Mucosa of descending colon (tissue), 3 donors: ENCODE measurements around the gene CD72. TPM values are rescaled to one million over a fixed set of nuclear protein-coding genes. Genes with fewer than 3 reads are reported as not detected.

Experiments used
- ATAC-seq: fragments of 200-7000 bp; cut with Tn5 transposase; one replicate; pipeline ENCODE4 v1.9.1; 2020; ENCODE audit warnings: mild to moderate bottlenecking, moderate library complexity
- DNase-seq, 3 donors: peaks; one replicate each; pipeline ENCODE4 v3.0.0-alpha.2; 2020
- H3K36me3 ChIP-seq: fragments of 200-600 bp; one replicate; pipeline ENCODE4 v1.8.0; 2021; ENCODE audit warnings: low read depth, mild to moderate bottlenecking
- H3K4me1 ChIP-seq: fragments of 200-600 bp; one replicate; pipeline ENCODE4 v1.8.0; 2021; ENCODE audit warnings: low read depth, mild to moderate bottlenecking
- H3K4me3 ChIP-seq: fragments of 200-600 bp; one replicate; pipeline ENCODE4 v1.8.0; 2021; ENCODE audit warnings: mild to moderate bottlenecking
- H3K9me3 ChIP-seq: fragments of 200-600 bp; one replicate; pipeline ENCODE4 v1.8.0; 2021; ENCODE audit warnings: mild to moderate bottlenecking
- intact Hi-C, 2 donors: fragments of 100-400 bp; cut with DNase I in 1 of 2; cut with micrococcal nuclease in 1 of 2; formaldehyde crosslinking; loops; one replicate each; pipeline versions ENCODE4 v1.11.0 to v1.11.1; 2022; cut with DNase I, micrococcal nuclease
- total RNA-seq, 3 donors: library from RNA; stranded (reverse); fragmentation: NEBNext Ultra II Directional in 2 of 3; extraction: Animal tissue kit (Norgen Biotek cat#: 25700) in 2 of 3; gene quantifications; one replicate each; pipeline versions ENCODE4 v1.2.1 to v1.2.4, GENCODE V29; 2021 to 2023
- TF ChIP-seq, protein P1 (sequence below): fragments of 200-600 bp; IDR thresholded peaks from one replicate; pipeline ENCODE4 v1.8.0; 2022; ENCODE audit warnings: antibody characterized with exemption, mild to moderate bottlenecking
- donor health status: DM: no; HTN: no; CAD: no; lungs with moderate emphysema.
- donor health status: DM: no; HTN: no; CAD: no.
- donor health status: DM: no; HTN: yes; CAD: no.

The CD72 gene
- total RNA-seq, 3 donors from 2014 or later = 1.6 to 3.0 (median 1.6) TPM

DNA sequence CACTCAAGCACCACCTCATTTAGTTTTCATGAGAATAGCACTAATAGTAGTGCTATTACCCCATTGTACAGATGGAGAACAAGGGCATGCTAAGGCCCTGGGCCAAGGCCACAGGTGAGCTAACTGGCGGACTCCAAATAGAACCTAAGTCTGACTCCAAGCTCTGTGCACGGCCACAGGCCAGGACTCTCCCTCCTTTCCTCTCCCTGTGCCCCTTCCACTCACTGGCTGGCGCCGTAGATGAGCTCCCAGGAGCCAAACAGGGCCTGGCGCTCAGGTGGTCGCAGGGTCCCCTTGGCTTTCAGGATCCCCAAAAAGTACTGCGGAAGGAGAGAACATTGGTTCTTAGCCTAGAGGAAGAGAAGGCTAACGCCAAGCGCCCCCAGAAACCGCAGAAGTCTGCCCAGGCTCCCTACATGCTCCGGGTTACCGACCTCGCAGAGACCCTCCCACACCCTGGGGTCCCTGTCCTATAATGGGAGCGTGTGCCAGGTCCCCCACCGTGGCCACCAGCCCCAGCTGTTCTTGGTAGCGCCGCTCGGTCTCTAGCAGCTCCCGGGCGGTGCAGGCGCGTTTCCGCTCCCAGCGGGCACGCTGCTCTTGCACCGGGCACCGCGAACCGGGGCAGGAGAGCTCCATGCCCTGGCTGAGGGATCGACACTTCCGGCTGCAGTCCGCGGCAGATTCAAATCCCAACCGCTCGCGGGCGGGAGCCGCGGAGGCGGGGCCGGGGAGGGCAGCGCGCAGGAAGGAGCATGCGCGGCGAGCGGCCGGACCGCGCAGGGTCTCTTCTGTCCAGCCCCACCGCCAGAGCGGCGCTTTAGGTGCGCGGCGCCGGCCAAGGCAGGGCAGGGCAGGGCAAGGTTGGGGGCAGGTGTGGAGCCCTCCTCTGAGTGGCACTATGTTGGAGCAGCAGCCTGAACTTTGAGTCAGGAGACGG lies 46.6 kb upstream of the CD72 start, which contains the start of gene ARHGEF39:
Gene ARHGEF39 (minus strand): TSS at position 665 of the 940 bp plus-strand sequence. CDS start 26 bp downstream, at position 639.
- intact Hi-C loops = no loop called here

DNA sequence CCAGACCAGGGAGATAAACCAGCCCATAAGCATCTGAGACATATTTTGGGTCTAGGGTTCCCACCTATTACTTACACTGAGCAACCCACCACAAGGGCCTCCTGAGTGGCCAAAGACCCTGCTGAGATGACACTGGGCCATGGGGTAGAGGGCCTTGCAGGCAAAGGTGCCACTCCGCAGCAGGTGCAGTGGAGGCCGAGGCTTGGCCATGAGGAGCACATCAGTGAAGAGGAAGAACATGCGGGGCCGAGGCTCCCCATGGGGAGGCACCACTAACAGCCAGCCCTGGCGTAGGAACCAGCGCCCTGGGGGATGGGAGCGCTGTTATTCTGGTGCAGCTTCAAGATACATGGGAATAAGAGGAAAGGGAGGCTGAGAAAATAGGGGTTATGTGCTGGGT lies 44.2 kb upstream of the CD72 start:
- DNase-seq (peak in 1 of 3 donors; percentile 35), ATAC-seq (no peak)
- Histone ChIP-seq H3K9me3 (no peaks in the 10 kb centered on the region), H3K36me3 (peaks cover 5% of the 10 kb centered on the region), H3K4me3 (no peak overlapping the region), H3K4me1 (peaks cover 58% of the 10 kb centered on the region)
- intact Hi-C loops = no loop called here
- TF ChIP-seq, protein P1, sequence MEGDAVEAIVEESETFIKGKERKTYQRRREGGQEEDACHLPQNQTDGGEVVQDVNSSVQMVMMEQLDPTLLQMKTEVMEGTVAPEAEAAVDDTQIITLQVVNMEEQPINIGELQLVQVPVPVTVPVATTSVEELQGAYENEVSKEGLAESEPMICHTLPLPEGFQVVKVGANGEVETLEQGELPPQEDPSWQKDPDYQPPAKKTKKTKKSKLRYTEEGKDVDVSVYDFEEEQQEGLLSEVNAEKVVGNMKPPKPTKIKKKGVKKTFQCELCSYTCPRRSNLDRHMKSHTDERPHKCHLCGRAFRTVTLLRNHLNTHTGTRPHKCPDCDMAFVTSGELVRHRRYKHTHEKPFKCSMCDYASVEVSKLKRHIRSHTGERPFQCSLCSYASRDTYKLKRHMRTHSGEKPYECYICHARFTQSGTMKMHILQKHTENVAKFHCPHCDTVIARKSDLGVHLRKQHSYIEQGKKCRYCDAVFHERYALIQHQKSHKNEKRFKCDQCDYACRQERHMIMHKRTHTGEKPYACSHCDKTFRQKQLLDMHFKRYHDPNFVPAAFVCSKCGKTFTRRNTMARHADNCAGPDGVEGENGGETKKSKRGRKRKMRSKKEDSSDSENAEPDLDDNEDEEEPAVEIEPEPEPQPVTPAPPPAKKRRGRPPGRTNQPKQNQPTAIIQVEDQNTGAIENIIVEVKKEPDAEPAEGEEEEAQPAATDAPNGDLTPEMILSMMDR = no peak

More for the DNA sequence above, 46.6 kb upstream of the CD72 start, which contains the start of gene ARHGEF39:
- peak; percentile 86 for ATAC-seq
- H3K4me1 ChIP-seq = peaks cover 45% of the 10 kb centered on the region
- H3K36me3 ChIP-seq = no peaks in the 10 kb centered on the region
- no peaks in the 10 kb centered on the region for H3K9me3 ChIP-seq
- TF ChIP-seq, protein P1 = no peak
- peak; percentile 88 to 94 (median 91) for DNase-seq
- H3K4me3 ChIP-seq = peak within 1 kb of the TSS; percentile 6

DNA sequence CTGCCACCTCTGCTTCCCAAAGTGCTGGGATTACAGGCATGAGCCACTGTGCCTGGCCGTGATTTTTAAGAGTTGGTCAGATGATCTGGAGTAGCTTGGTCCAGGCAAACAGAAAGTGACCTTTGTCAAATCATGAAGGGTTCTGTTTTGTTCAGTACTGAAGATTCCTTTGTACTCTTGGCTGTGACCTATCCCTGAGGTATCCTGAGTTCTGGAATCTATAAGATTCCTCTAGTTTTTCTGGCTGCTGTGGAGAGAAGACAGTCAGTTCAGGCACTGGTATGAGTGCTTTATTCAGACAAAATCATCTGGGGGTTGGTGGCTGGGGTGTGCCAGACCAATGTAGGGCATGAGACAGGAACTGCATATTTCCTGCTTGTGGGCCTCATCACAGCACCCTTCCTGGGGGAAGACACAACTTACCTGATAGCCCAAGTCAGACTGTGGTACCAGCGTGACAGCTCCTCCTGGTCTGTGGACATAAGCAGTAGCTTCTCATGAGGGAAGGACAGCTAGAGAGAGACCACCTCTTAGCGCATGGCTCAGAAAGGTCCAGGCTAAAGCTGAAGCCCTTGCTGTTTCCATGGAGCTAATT lies 43.6 kb upstream of the CD72 start:
- Histone ChIP-seq H3K4me1 (peaks cover 63% of the 10 kb centered on the region), H3K4me3 (no peak overlapping the region), H3K9me3 (no peaks in the 10 kb centered on the region), H3K36me3 (peaks cover 5% of the 10 kb centered on the region)
- DNase-seq (peak in 1 of 3 donors; percentile 21), ATAC-seq (no peak)
- intact Hi-C loops = no loop called here
- TF ChIP-seq, protein P1 = no peak

DNA sequence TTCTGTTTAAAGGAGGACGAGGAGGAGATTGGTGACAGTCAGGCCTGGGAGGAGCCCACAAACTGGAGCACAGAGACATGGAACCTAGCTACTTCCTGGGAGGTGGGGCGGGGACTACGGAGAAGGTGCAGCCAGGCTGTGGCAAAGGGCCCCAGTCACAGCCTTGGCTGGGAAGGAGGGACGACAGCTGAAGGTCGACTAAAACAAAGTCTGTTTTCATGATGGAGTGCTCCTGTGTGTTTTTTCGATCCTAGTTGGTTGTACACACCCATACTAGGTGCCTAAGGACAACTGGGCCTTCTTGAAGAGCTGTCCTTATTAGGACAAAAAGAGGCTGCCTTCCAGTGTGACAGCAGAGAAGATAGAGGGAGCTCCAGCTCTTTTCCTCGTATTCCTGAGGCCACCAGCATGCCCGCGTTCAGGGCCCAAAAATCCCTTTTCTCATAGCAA lies 42.8 kb upstream of the CD72 start:
- peak; percentile 31 for ATAC-seq
- peaks cover 5% of the 10 kb centered on the region for H3K36me3 ChIP-seq
- H3K9me3 ChIP-seq = no peaks in the 10 kb centered on the region
- TF ChIP-seq, protein P1 = peak; percentile 14
- intact Hi-C loops = no loop called here
- peak in 2 of 3 donors; percentile 74 to 77 for DNase-seq
- H3K4me1 ChIP-seq = peaks cover 66% of the 10 kb centered on the region
- H3K4me3 ChIP-seq = no peak overlapping the region

DNA sequence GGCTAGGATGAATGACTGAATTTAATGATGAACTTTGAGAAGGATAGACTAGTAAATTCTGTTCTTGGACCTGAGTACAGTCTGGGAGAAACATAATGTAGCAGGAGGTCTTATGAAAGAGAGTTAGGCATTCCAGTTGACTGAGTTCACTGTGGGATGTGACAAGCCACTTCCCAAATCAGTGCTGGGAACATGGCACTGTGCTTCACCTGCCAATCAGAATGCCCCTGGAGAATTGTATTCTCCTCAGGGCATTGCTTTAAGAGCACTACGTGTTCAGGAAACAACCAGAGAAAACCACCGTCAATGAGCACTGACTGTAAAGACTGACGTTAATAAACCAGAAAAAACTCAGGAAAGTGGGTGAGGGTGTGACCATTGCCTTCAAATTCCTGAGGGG lies 41.1 kb upstream of the CD72 start:
- TF ChIP-seq, protein P1 = no peak
- Histone ChIP-seq H3K36me3 (peaks cover 5% of the 10 kb centered on the region), H3K4me1 (peaks cover 55% of the 10 kb centered on the region), H3K4me3 (no peak overlapping the region), H3K9me3 (no peaks in the 10 kb centered on the region)
- ATAC-seq (no peak), DNase-seq (no peak)
- intact Hi-C loops = loop anchor here in 1 of 2 donors (5.0 kb wide), 1 partner anchor 73 kb away; the partner anchor contains the start of genes CREB3 and TLN1
